ENCODE results near the gene RIC3. TPM values are rescaled to one million over a fixed set of nuclear protein-coding genes. Genes with fewer than 3 reads are reported as not detected.

The RIC3 gene
- total RNA-seq, 1 donor from 2014 or later, result 12.9 TPM

- TF ChIP-seq, protein P1, sequence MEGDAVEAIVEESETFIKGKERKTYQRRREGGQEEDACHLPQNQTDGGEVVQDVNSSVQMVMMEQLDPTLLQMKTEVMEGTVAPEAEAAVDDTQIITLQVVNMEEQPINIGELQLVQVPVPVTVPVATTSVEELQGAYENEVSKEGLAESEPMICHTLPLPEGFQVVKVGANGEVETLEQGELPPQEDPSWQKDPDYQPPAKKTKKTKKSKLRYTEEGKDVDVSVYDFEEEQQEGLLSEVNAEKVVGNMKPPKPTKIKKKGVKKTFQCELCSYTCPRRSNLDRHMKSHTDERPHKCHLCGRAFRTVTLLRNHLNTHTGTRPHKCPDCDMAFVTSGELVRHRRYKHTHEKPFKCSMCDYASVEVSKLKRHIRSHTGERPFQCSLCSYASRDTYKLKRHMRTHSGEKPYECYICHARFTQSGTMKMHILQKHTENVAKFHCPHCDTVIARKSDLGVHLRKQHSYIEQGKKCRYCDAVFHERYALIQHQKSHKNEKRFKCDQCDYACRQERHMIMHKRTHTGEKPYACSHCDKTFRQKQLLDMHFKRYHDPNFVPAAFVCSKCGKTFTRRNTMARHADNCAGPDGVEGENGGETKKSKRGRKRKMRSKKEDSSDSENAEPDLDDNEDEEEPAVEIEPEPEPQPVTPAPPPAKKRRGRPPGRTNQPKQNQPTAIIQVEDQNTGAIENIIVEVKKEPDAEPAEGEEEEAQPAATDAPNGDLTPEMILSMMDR (IDR thresholded peaks at IDR 0.05; ENCODE audit: borderline replicate concordance), result no peak
Observed at GRCh38 chr11:8100158-8100557, 68.7 kb downstream of the RIC3 start.

GRCh38 chr11:8099291-8099899 lies 69.4 kb downstream of the RIC3 start:
- Histone ChIP-seq H3K4me3 (no peak overlapping the region), H3K27me3 (ENCODE audit: low read depth) (no peaks in the 10 kb centered on the region), H3K9me3 (replicated peaks) (no peaks in the 10 kb centered on the region), H3K27ac (replicated peaks) (no peak overlapping the region), H3K36me3 (peaks cover 78% of the 10 kb centered on the region), H3K4me1 (peaks cover 2% of the 10 kb centered on the region)
- intact Hi-C loops (cut with micrococcal nuclease), result no loop called here
- TF ChIP-seq, protein P1 (IDR thresholded peaks at IDR 0.05; ENCODE audit: borderline replicate concordance), result peak; percentile 87
- peak; percentile 75 for DNase-seq

More at GRCh38 chr11:8100158-8100557, 68.7 kb downstream of the RIC3 start:
- H3K27me3 ChIP-seq (ENCODE audit: low read depth), result no peaks in the 10 kb centered on the region
- H3K36me3 ChIP-seq, result peaks cover 71% of the 10 kb centered on the region
- DNase-seq, result no peak
- H3K27ac ChIP-seq (replicated peaks), result no peak overlapping the region
- H3K9me3 ChIP-seq (replicated peaks), result no peaks in the 10 kb centered on the region
- no peak overlapping the region for H3K4me3 ChIP-seq
- H3K4me1 ChIP-seq, result peaks cover 9% of the 10 kb centered on the region
- intact Hi-C loops (cut with micrococcal nuclease), result no loop called here

DNA sequence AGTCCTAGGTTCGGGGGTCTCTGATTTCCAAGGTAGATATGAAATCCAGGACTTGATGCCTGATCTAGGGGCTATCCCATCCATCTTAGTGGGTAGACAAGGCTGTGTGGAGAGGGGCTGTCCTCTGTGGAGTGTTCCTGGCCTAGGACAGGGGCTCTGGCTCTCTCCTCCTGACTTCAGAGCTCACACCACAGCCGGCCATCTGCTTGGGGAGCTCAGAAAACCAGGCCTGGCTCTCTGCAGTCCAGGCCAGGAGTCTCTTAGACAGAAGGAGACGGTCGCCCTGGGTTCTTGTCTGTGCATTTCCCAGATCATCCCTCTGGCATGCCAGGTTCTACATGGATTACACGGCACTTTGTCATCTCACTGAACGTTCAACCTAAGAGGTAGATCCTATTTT lies 69.9 kb downstream of the RIC3 start:
- H3K4me1 ChIP-seq, result no peaks in the 10 kb centered on the region
- no peak for DNase-seq
- H3K27ac ChIP-seq (replicated peaks), result no peak overlapping the region
- intact Hi-C loops (cut with micrococcal nuclease), result no loop called here
- H3K27me3 ChIP-seq (ENCODE audit: low read depth), result no peaks in the 10 kb centered on the region
- H3K9me3 ChIP-seq (replicated peaks), result no peaks in the 10 kb centered on the region
- H3K4me3 ChIP-seq, result no peak overlapping the region
- peaks cover 81% of the 10 kb centered on the region for H3K36me3 ChIP-seq
- TF ChIP-seq, protein P1 (IDR thresholded peaks at IDR 0.05; ENCODE audit: borderline replicate concordance), result no peak

GRCh38 chr11:8098361-8098760 lies 70.5 kb downstream of the RIC3 start:
- Histone ChIP-seq H3K9me3 (replicated peaks) (no peaks in the 10 kb centered on the region), H3K4me3 (no peak overlapping the region), H3K4me1 (peaks cover under 1% of the 10 kb centered on the region), H3K27me3 (ENCODE audit: low read depth) (no peaks in the 10 kb centered on the region), H3K27ac (replicated peaks) (no peak overlapping the region), H3K36me3 (peaks cover 78% of the 10 kb centered on the region)
- DNase-seq, result no peak
- intact Hi-C loops (cut with micrococcal nuclease), result no loop called here
- TF ChIP-seq, protein P1 (IDR thresholded peaks at IDR 0.05; ENCODE audit: borderline replicate concordance), result no peak

GRCh38 chr11:8097926-8098325 lies 70.9 kb downstream of the RIC3 start:
- no peak for DNase-seq
- TF ChIP-seq, protein P1 (IDR thresholded peaks at IDR 0.05; ENCODE audit: borderline replicate concordance), result no peak
- H3K27me3 ChIP-seq (ENCODE audit: low read depth), result no peaks in the 10 kb centered on the region
- H3K36me3 ChIP-seq, result peaks cover 78% of the 10 kb centered on the region
- H3K27ac ChIP-seq (replicated peaks), result no peak overlapping the region
- intact Hi-C loops (cut with micrococcal nuclease), result no loop called here
- no peaks in the 10 kb centered on the region for H3K9me3 ChIP-seq (replicated peaks)
- H3K4me3 ChIP-seq, result no peak overlapping the region
- H3K4me1 ChIP-seq, result peaks cover 5% of the 10 kb centered on the region

Measured in left ventricle myocardium inferior (tissue), 1 donor.